Measurements from ENCODE around the gene FAM13B.
"Not testable (repeated sequence)": the region's sequence is repeated elsewhere in the genome, so short reads cannot be mapped to it uniquely, and the experiment has no call there.

Gene FAM13B

GRCh38 chr5:137960819-137961218 is 72.1 kb downstream of the FAM13B start:
- peak; percentile 35 for DNase-seq (ENCODE audit: low spot score)

GRCh38 chr5:137960141-137960540 is 72.7 kb downstream of the FAM13B start:
- no peak for DNase-seq (ENCODE audit: low spot score)

GRCh38 chr5:137959488-137959887 is 73.4 kb downstream of the FAM13B start:
- no peak for DNase-seq (ENCODE audit: low spot score)

- peak; percentile 7 for DNase-seq (ENCODE audit: low spot score)
Measured at GRCh38 chr5:137957948-137958347, 74.9 kb downstream of the FAM13B start.

- peak; percentile 66 for DNase-seq (ENCODE audit: low spot score)
Measured at GRCh38 chr5:137954131-137954879, 78.6 kb downstream of the FAM13B start.

GRCh38 chr5:137945825-137946224 is 87.1 kb downstream of the FAM13B start:
- DNase-seq (ENCODE audit: low spot score): no peak

GRCh38 chr5:137944280-137944679 is 88.6 kb downstream of the FAM13B start:
- not testable (repeated sequence) for DNase-seq (ENCODE audit: low spot score)

- no peak for DNase-seq (ENCODE audit: low spot score)
Measured at GRCh38 chr5:137939331-137939730, 93.5 kb downstream of the FAM13B start.

GRCh38 chr5:137938751-137939143 is 94.1 kb downstream of the FAM13B start:
- DNase-seq (ENCODE audit: low spot score): no peak

GRCh38 chr5:137937994-137938750 is 94.7 kb downstream of the FAM13B start:
- no peak for DNase-seq (ENCODE audit: low spot score)

- no peak for DNase-seq (ENCODE audit: low spot score)
Measured at GRCh38 chr5:137935694-137936093, 97.2 kb downstream of the FAM13B start.

GRCh38 chr5:137935190-137935589 is 97.7 kb downstream of the FAM13B start:
- no peak for DNase-seq (ENCODE audit: low spot score)

GRCh38 chr5:137933491-137933911 is 99.4 kb downstream of the FAM13B start:
- DNase-seq (ENCODE audit: low spot score): no peak

GRCh38 chr5:137932800-137933199 is 100.1 kb downstream of the FAM13B start:
- DNase-seq (ENCODE audit: low spot score): no peak

GRCh38 chr5:137923856-137924255 is 109.0 kb downstream of the FAM13B start:
- no peak for DNase-seq (ENCODE audit: low spot score)

GRCh38 chr5:137921931-137922330 is 110.9 kb downstream of the FAM13B start:
- peak; percentile 24 for DNase-seq (ENCODE audit: low spot score)

- DNase-seq (ENCODE audit: low spot score): no peak
Measured at GRCh38 chr5:137916923-137917322, 116.0 kb downstream of the FAM13B start.

- DNase-seq (ENCODE audit: low spot score): no peak
Measured at GRCh38 chr5:137914758-137915157, 118.1 kb downstream of the FAM13B start.

- DNase-seq (ENCODE audit: low spot score): no peak
Measured at GRCh38 chr5:137902408-137903133, 130.3 kb downstream of the FAM13B start.

- no peak for DNase-seq (ENCODE audit: low spot score)
Measured at GRCh38 chr5:137901011-137901817, 131.7 kb downstream of the FAM13B start.

GRCh38 chr5:137899493-137899892 is 133.4 kb downstream of the FAM13B start:
- no peak for DNase-seq (ENCODE audit: low spot score)

GRCh38 chr5:137896560-137896959 is 136.3 kb downstream of the FAM13B start:
- DNase-seq (ENCODE audit: low spot score): no peak
